Lung (tissue), 12 donors: ENCODE data around the gene ZFTA. TPM values are rescaled to one million over a fixed set of nuclear protein-coding genes. Genes with fewer than 3 reads are reported as not detected.
A peak's percentile ranks its signal among the peaks of the same experiment; 100 is the strongest.

Source experiments
- ATAC-seq: fragments of 200-7000 bp; cut with Tn5 transposase; one replicate; pipeline ENCODE4 v1.9.1; 2020; ENCODE audit warnings: moderate number of reproducible peaks; ENCODE audit not compliant: insufficient read depth, low FRiP score
- DNase-seq, 3 donors: peaks; one replicate each; pipeline ENCODE4 v3.0.0-alpha.2; 2013 to 2017
- H3K27ac ChIP-seq, 2 donors: one replicate each; pipeline ENCODE4 v1.5.1; 2013; ENCODE audit warnings: mild to moderate bottlenecking in 2 of 2, moderate library complexity in 2 of 2, control low read depth in 1 of 2, inconsistent platforms in 1 of 2, low read depth in 1 of 2, low read length in 1 of 2
- H3K27me3 ChIP-seq, 3 donors: one replicate each; pipeline ENCODE4 v1.5.1; 2013; ENCODE audit warnings: low read length in 2 of 3; ENCODE audit not compliant: control insufficient read depth in 3 of 3, insufficient read depth in 3 of 3
- H3K36me3 ChIP-seq, 4 donors: one replicate each; pipeline ENCODE4 v1.5.1; 2013; ENCODE audit warnings: low read length in 4 of 4, mild to moderate bottlenecking in 1 of 4, moderate library complexity in 1 of 4; ENCODE audit not compliant: control insufficient read depth in 4 of 4, insufficient read depth in 4 of 4
- H3K4me1 ChIP-seq, 5 donors: one replicate each; pipeline ENCODE4 v1.5.1; 2013; ENCODE audit warnings: low read length in 5 of 5, mild to moderate bottlenecking in 2 of 5, moderate library complexity in 1 of 5; ENCODE audit not compliant: control insufficient read depth in 5 of 5, insufficient read depth in 5 of 5
- H3K4me3 ChIP-seq: one replicate; pipeline ENCODE4 v1.5.1; 2013; ENCODE audit warnings: mild to moderate bottlenecking, control low read depth, moderate library complexity
- H3K9ac ChIP-seq, 2 donors: one replicate each; pipeline ENCODE4 v1.5.1; 2013; ENCODE audit warnings: low read length in 2 of 2, control low read depth in 1 of 2; ENCODE audit not compliant: insufficient read depth in 1 of 2
- H3K9me3 ChIP-seq, 4 donors: one replicate each; pipeline ENCODE4 v1.5.1; 2013; ENCODE audit warnings: low read length in 3 of 4, mild to moderate bottlenecking in 1 of 4, moderate library complexity in 1 of 4; ENCODE audit not compliant: control insufficient read depth in 4 of 4, insufficient read depth in 3 of 4
- CTCF ChIP-seq: IDR thresholded peaks from 2 replicates; pipeline ENCODE4 v1.5.1; 2012; ENCODE audit warnings: mild to moderate bottlenecking; ENCODE audit errors: control extremely low read depth, extremely low read depth
- WGBS, 2 donors: extraction: QIAGEN DNeasy Blood & Tissue Kit; methylation state at CpG; one replicate each; pipeline ENCODE4 v1.1.7; 2013; 5-methylcytosine and 5-hydroxymethylcytosine counted together
- polyA plus RNA-seq, 2 donors: library from polyadenylated mRNA; stranded (reverse); fragments of 200-250 nt; gene quantifications; one replicate each; pipeline ENCODE4 v1.2.1, GENCODE V29; 2013
- total RNA-seq, 2 donors: library from RNA; depleted of rRNA in 1 of 2; stranded (reverse); fragments of >200 nt in 1 of 2; gene quantifications; one replicate each; pipeline ENCODE4 v1.2.1, GENCODE V29; 2014 to 2021
- donor health status: control.
- donor health status: control.
- donor health status: Bipolar disorder and iron deficiency.
- donor health status: healthy.
- donor health status: DM: yes; HTN: yes; CAD: no.

Gene ZFTA
- total and polyA plus RNA-seq, 4 donors: 4.1 to 21.8 (median 6.7) TPM

DNA sequence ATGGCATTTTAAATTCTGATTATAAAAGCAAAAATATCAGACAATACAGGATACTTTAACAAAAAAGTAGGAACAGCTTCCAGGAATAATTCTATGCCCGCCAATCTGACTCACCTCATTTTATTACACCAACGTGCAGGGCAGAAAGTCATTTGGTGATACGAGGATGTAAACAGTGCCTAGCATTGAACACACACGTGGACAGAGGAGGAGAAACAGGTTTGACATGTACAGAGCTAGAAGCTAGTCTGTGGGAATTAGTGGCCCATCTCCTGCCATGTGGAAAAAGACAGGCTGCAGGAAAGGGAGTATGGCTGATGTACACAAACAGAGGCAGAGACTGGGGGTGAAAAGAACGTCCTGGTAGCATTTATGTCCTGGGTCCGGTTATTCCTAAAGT lies 35.7 kb upstream of the ZFTA start:
- 77 to 87% methylated on average over 6 of the region's 6 CpGs for WGBS, 2 donors
- H3K36me3 ChIP-seq: no peaks in the 10 kb centered on the region
- H3K27me3 ChIP-seq: no peaks in the 10 kb centered on the region
- H3K9ac ChIP-seq: no peak overlapping the region
- H3K4me1 ChIP-seq: no peaks in the 10 kb centered on the region
- DNase-seq (peak in 1 of 3 donors; percentile 5), ATAC-seq (no peak)
- no peak for TF ChIP-seq CTCF
- H3K9me3 ChIP-seq: no peaks in the 10 kb centered on the region
- no peak overlapping the region for H3K27ac ChIP-seq
- H3K4me3 ChIP-seq: no peak overlapping the region

- WGBS, 2 donors: 85 to 88% methylated on average over 10 of the region's 10 CpGs
- H3K4me1 ChIP-seq: no peaks in the 10 kb centered on the region
- no peak overlapping the region for H3K27ac ChIP-seq
- DNase-seq (no peak), ATAC-seq (no peak)
- TF ChIP-seq CTCF: no peak
- no peak overlapping the region for H3K9ac ChIP-seq
- no peaks in the 10 kb centered on the region for H3K9me3 ChIP-seq
- no peaks in the 10 kb centered on the region for H3K27me3 ChIP-seq
- no peak overlapping the region for H3K4me3 ChIP-seq
- H3K36me3 ChIP-seq: no peaks in the 10 kb centered on the region
Measured at GRCh38 chr11:63802637-63803414, 34.3 kb upstream of the ZFTA start.

DNA sequence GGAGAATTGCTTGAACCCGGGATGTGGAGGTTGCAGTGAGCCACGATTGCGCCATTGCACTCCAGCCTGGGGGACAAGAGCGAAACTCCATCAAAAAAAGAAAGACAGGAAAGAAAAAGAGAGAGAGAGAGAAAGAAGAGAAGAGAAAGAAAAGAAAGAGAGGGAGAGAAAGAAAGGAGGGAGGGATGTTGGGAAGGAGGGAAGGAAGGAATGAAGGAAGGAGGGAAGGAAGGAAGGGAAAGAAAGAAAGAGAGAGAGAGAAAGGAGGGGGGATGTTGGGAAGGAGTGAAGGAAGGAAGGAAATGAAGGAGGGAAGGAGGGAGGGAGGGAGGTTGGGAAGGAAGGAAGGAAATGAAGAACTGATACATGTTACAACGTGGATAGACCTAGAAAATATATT lies 32.3 kb upstream of the ZFTA start:
- Histone ChIP-seq H3K27ac (no peak overlapping the region), H3K9ac (no peak overlapping the region), H3K4me1 (no peaks in the 10 kb centered on the region), H3K4me3 (no peak overlapping the region), H3K27me3 (no peaks in the 10 kb centered on the region), H3K36me3 (no peaks in the 10 kb centered on the region), H3K9me3 (no peaks in the 10 kb centered on the region)
- ATAC-seq: no peak
- DNase-seq: no peak
- 82 to 83% methylated on average over 5 of the region's 5 CpGs for WGBS, 2 donors
- TF ChIP-seq CTCF: no peak

DNA sequence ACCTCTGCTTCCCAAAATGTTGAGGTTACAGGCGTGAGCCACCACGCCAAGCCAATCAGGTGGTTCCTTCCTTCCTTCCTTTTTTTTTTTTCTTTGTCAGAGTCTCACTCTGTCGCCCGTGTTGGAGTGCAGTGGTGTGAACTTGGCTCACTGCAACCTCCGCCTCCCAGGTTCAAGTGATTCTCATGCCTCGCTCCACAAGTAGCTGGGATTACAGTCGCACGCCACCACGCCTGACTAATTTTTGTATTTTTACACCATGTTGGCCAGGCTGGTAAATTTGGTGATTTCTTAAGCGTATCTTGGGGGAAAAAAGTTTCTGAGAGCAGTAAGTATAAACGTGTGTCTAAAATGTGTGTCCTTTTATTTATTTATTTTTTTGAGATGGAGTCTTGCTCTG lies 26.5 kb upstream of the ZFTA start:
- Histone ChIP-seq H3K4me3 (no peak overlapping the region), H3K27ac (no peak overlapping the region), H3K9ac (no peak overlapping the region), H3K4me1 (no peaks in the 10 kb centered on the region), H3K27me3 (no peaks in the 10 kb centered on the region), H3K9me3 (no peaks in the 10 kb centered on the region), H3K36me3 (no peaks in the 10 kb centered on the region)
- WGBS, 2 donors: 68 to 72% methylated on average over 11 of the region's 11 CpGs
- DNase-seq: no peak
- no peak for TF ChIP-seq CTCF
- ATAC-seq: no peak
